MM.1S (cell line): ENCODE measurements around the gene ATP2B2.

Experiments
- DNase-seq: peaks from one replicate; pipeline ENCODE4 v3.0.0-alpha.2; 2015
- H2AFZ ChIP-seq: fragments of 300-600 bp; sonication (generic); 2 replicates; pipeline ENCODE4 v1.6.0; 2016; ENCODE audit warnings: antibody characterized with exemption, low read length
- H3F3A ChIP-seq: fragments of 300-600 bp; sonication (generic); 2 replicates; pipeline ENCODE4 v1.6.1; 2016; ENCODE audit warnings: mild to moderate bottlenecking, antibody characterized with exemption, low read length, moderate library complexity, mixed read lengths; ENCODE audit not compliant: insufficient read depth
- H3K27ac ChIP-seq: fragments of 300-600 bp; sonication (generic); 2 replicates; pipeline ENCODE4 v1.5.1; 2016; ENCODE audit warnings: mild to moderate bottlenecking, low read length
- H3K27me3 ChIP-seq: fragments of 300-600 bp; sonication (generic); replicated peaks from 2 replicates; pipeline ENCODE4 v1.6.0; 2016; ENCODE audit warnings: low read length; ENCODE audit not compliant: insufficient read depth
- H3K36me3 ChIP-seq: fragments of 300-600 bp; sonication (generic); replicated peaks from 2 replicates; pipeline ENCODE4 v1.6.1; 2016; ENCODE audit warnings: mild to moderate bottlenecking, low read length, mixed read lengths; ENCODE audit not compliant: insufficient read depth
- H3K4me1 ChIP-seq: fragments of 300-600 bp; sonication (generic); 2 replicates; pipeline ENCODE4 v1.6.1; 2016; ENCODE audit warnings: low read length, mixed read lengths
- H3K4me2 ChIP-seq: fragments of 300-600 bp; sonication (generic); 2 replicates; pipeline ENCODE4 v1.6.0; 2016; ENCODE audit warnings: low read depth, low read length
- H3K4me3 ChIP-seq: fragments of 300-600 bp; sonication (generic); 2 replicates; pipeline ENCODE4 v1.5.1; 2016; ENCODE audit warnings: low read length, mixed read lengths
- H3K79me2 ChIP-seq: fragments of 300-600 bp; sonication (generic); 2 replicates; pipeline ENCODE4 v1.6.1; 2016; ENCODE audit warnings: mixed run types, low read length, mixed read lengths
- H3K9ac ChIP-seq: fragments of 300-600 bp; sonication (generic); 2 replicates; pipeline ENCODE4 v1.6.1; 2016; ENCODE audit warnings: low read length, mixed read lengths
- H3K9me2 ChIP-seq: fragments of 300-600 bp; sonication (generic); replicated peaks from 2 replicates; pipeline ENCODE4 v1.6.1; 2016; ENCODE audit warnings: mild to moderate bottlenecking, low read length, mixed read lengths; ENCODE audit not compliant: insufficient read depth
- H3K9me3 ChIP-seq: fragments of 300-600 bp; sonication (generic); replicated peaks from 2 replicates; pipeline ENCODE4 v1.6.1; 2016; ENCODE audit warnings: mild to moderate bottlenecking, low read length, mixed read lengths; ENCODE audit not compliant: insufficient read depth
- H4K20me1 ChIP-seq: fragments of 300-600 bp; sonication (generic); 2 replicates; pipeline ENCODE4 v1.6.1; 2016; ENCODE audit warnings: mild to moderate bottlenecking, low read length, moderate library complexity, mixed read lengths; ENCODE audit not compliant: insufficient read depth
- EZH2 ChIP-seq: fragments of 300-600 bp; sonication (generic); optimal IDR thresholded peaks from 2 replicates; pipeline ENCODE3; 2017; ENCODE audit warnings: low read depth, mild to moderate bottlenecking, antibody characterized with exemption, low read length, mixed read lengths
- EZH2phosphoT487 ChIP-seq: fragments of 300-600 bp; sonication (generic); IDR thresholded peaks from 2 replicates; pipeline ENCODE4 v1.6.1; 2018; ENCODE audit warnings: antibody characterized with exemption, low read length
- TF ChIP-seq, protein P1 (sequence below): fragments of 300-600 bp; sonication (generic); IDR thresholded peaks from 2 replicates; pipeline ENCODE4 v1.5.1; 2016; ENCODE audit warnings: antibody characterized with exemption, low read length, mixed read lengths

ATP2B2 gene

DNA sequence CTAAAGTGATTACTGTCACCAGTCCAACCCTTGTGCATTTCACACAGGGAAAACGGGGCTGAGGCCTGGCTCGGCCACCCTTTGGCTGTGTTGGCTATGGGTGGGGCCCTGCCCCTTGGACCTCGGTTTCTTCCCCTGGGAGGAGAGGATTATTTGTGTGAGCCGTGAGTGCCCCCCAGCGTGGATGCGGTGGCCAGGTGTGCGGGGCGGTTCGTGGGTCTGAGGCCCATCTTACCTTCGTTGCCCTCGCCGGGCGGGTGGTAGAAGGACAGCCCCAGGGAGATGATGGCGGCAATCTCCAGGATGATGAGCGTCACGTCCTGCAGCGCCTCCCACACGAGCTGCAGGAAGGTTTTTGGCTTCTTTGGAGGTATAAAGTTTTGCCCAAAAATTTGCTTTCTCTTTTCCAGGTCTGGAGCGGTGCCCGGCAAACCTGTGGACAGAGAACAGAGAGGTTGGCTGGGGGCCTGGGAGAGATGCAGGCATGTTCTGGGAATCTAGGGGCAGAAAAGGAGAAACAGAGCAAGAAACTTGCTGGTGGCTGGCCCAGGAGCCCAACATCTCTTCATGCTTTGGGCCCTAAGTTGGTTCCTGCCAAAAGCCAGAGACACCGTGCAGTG is 94.9 kb downstream of the ATP2B2 start:
- H3K27ac ChIP-seq, result no peak overlapping the region
- H3K36me3 ChIP-seq, result no peaks in the 10 kb centered on the region
- no peak for TF ChIP-seq EZH2phosphoT487
- TF ChIP-seq, protein P1, sequence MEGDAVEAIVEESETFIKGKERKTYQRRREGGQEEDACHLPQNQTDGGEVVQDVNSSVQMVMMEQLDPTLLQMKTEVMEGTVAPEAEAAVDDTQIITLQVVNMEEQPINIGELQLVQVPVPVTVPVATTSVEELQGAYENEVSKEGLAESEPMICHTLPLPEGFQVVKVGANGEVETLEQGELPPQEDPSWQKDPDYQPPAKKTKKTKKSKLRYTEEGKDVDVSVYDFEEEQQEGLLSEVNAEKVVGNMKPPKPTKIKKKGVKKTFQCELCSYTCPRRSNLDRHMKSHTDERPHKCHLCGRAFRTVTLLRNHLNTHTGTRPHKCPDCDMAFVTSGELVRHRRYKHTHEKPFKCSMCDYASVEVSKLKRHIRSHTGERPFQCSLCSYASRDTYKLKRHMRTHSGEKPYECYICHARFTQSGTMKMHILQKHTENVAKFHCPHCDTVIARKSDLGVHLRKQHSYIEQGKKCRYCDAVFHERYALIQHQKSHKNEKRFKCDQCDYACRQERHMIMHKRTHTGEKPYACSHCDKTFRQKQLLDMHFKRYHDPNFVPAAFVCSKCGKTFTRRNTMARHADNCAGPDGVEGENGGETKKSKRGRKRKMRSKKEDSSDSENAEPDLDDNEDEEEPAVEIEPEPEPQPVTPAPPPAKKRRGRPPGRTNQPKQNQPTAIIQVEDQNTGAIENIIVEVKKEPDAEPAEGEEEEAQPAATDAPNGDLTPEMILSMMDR, result no peak
- no peak overlapping the region for H3K9ac ChIP-seq
- no peaks in the 10 kb centered on the region for H3K27me3 ChIP-seq
- no peaks in the 10 kb centered on the region for H3K9me3 ChIP-seq
- peaks cover 19% of the 10 kb centered on the region for H3K4me1 ChIP-seq
- H4K20me1 ChIP-seq, result no peaks in the 10 kb centered on the region
- H3F3A ChIP-seq, result no peaks in the 10 kb centered on the region
- no peak overlapping the region for H3K4me2 ChIP-seq
- no peak overlapping the region for H2AFZ ChIP-seq
- H3K79me2 ChIP-seq, result no peaks in the 10 kb centered on the region
- H3K4me3 ChIP-seq, result no peak overlapping the region
- H3K9me2 ChIP-seq, result no peaks in the 10 kb centered on the region
- DNase-seq, result no peak

DNA sequence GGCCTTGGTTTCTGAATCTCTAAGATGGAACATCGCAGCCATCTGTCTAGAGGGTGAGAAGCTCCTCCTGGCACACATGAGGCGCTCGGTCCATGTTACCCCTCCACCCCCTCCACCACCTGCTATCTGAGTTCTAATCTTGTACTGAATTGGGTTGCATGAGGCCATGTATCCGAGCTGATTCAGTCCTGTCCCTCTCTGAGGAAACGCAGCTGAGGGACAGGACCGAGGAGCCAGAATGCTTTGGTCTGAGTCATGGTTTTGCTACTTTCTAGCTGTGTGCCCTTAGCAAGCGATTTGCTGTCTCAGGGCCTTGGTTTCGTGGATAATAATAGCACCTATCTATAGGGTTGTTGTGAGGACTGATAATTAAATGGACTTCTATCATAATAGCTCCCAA is 96.7 kb downstream of the ATP2B2 start:
- H3K4me2 ChIP-seq, result peak overlapping the region; percentile 23
- H3K4me3 ChIP-seq, result no peak overlapping the region
- H4K20me1 ChIP-seq, result no peaks in the 10 kb centered on the region
- no peak overlapping the region for H3K9ac ChIP-seq
- no peaks in the 10 kb centered on the region for H3K9me2 ChIP-seq
- DNase-seq, result peak; percentile 72
- no peaks in the 10 kb centered on the region for H3K9me3 ChIP-seq
- peak overlapping the region; percentile 40 for H2AFZ ChIP-seq
- no peaks in the 10 kb centered on the region for H3K36me3 ChIP-seq
- H3F3A ChIP-seq, result no peaks in the 10 kb centered on the region
- H3K27ac ChIP-seq, result peak overlapping the region; percentile 42; the same call in 1 of the 2 replicates
- H3K27me3 ChIP-seq, result no peaks in the 10 kb centered on the region
- peaks cover 19% of the 10 kb centered on the region for H3K4me1 ChIP-seq
- H3K79me2 ChIP-seq, result no peaks in the 10 kb centered on the region
- TF ChIP-seq, protein P1, result no peak
- TF ChIP-seq EZH2phosphoT487 (no peak), EZH2 (no peak)

DNA sequence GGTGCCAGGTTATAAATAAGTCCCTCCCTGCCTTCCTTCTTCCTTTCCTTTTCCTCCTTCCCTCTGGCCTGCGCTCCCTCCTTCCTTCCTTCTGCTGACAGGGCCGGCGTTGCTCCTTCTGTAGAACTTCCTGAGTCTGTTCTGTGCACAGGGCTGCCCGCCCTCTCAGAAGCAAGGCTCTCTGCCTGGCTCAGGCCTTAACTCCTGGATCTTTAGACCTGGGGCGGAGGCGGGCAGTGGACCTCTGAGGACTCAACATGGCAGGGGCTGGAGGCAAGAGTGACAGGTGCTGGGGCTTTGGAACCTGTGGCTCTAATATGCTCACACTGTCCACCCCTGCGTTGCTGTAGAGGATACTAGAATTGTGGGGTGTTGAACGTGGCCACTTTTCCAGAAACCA is 98.0 kb downstream of the ATP2B2 start:
- Histone ChIP-seq H3K9me3 (no peaks in the 10 kb centered on the region), H3K4me1 (peaks cover 19% of the 10 kb centered on the region), H3K9ac (no peak overlapping the region), H3K9me2 (no peaks in the 10 kb centered on the region), H3K27ac (no peak overlapping the region), H3K4me3 (no peak overlapping the region), H3K27me3 (no peaks in the 10 kb centered on the region), H4K20me1 (no peaks in the 10 kb centered on the region), H3K79me2 (no peaks in the 10 kb centered on the region), H3K4me2 (no peak overlapping the region), H2AFZ (no peak overlapping the region), H3K36me3 (no peaks in the 10 kb centered on the region), H3F3A (no peaks in the 10 kb centered on the region)
- DNase-seq, result no peak
- TF ChIP-seq, protein P1, result no peak
- TF ChIP-seq EZH2 (no peak), EZH2phosphoT487 (no peak)
